H1 (cell line): ENCODE results near the gene BTBD9. TPM values are rescaled to one million over a fixed set of nuclear protein-coding genes. Genes with fewer than 3 reads are reported as not detected.

ENCODE experiments used
- CTCF ChIA-PET: fragments of 300-600 bp; sonication (Branson Sonifier 250); formaldehyde crosslinking; loops from one replicate; lab custom pipeline; 2021; ENCODE audit not compliant: partially characterized antibody; lab: Charles Lee
- POLR2A ChIA-PET: fragments of 300-600 bp; sonication (Branson Sonifier 250); formaldehyde crosslinking; loops from one replicate; lab custom pipeline; 2021; ENCODE audit warnings: inconsistent platforms; ENCODE audit not compliant: partially characterized antibody; lab: Charles Lee
- DNase-seq, 2 experiments: peaks; one replicate each; pipeline versions ENCODE4 v3.0.0 to v3.0.0-alpha.2; 2010 to 2022; ENCODE audit warnings: low spot score in 2 of 2, low read depth in 1 of 2, mixed read lengths in 1 of 2
- FAIRE-seq: peaks from 2 replicates; lab custom pipeline; 2011; peaks lifted over from hg19 to GRCh38; lab: Jason Lieb, UNC
- H2AFZ ChIP-seq: 2 replicates; pipeline ENCODE4 v1.8.1; 2012; ENCODE audit warnings: low read length, inconsistent platforms
- H2AK5ac ChIP-seq: 2 replicates; pipeline ENCODE4 v1.6.1; 2013; ENCODE audit warnings: low read depth, low read length
- H2BK120ac ChIP-seq: replicated peaks from 2 replicates; pipeline ENCODE3; 2013; ENCODE audit warnings: low read depth, low read length, inconsistent platforms
- H2BK12ac ChIP-seq: 2 replicates; pipeline ENCODE4 v1.6.1; 2013; ENCODE audit warnings: low read depth, low read length
- H2BK15ac ChIP-seq: 2 replicates; pipeline ENCODE4 v1.6.1; 2013; ENCODE audit warnings: low read length
- H2BK20ac ChIP-seq: 2 replicates; pipeline ENCODE4 v1.6.1; 2013; ENCODE audit warnings: low read length
- H2BK5ac ChIP-seq: 2 replicates; pipeline ENCODE4 v1.6.1; 2013; ENCODE audit warnings: low read depth, low read length
- H3K14ac ChIP-seq: 2 replicates; pipeline ENCODE4 v1.6.1; 2013; ENCODE audit warnings: inconsistent platforms; ENCODE audit not compliant: insufficient read length
- H3K18ac ChIP-seq: 2 replicates; pipeline ENCODE4 v1.6.1; 2013; ENCODE audit warnings: low read length; ENCODE audit errors: extremely low read depth
- H3K23ac ChIP-seq: 2 replicates; pipeline ENCODE4 v1.6.1; 2013; ENCODE audit warnings: inconsistent platforms; ENCODE audit not compliant: insufficient read length
- H3K23me2 ChIP-seq: 2 replicates; pipeline ENCODE4 v1.6.1; 2013; ENCODE audit warnings: low read depth, low read length
- H3K27ac ChIP-seq: 2 replicates; pipeline ENCODE4 v1.6.1; 2011; ENCODE audit warnings: low read depth, low read length, inconsistent platforms
- H3K27me3 ChIP-seq, 4 experiments: replicated peaks in 1 of 4; 1 replicate in 1 of 4; 2 replicates in 3 of 4; pipeline versions ENCODE4 v1.6.1 to v1.8.1; 2011 to 2013; ENCODE audit warnings: low read length in 3 of 4, mild to moderate bottlenecking in 3 of 4, inconsistent platforms in 2 of 4, mixed read lengths in 2 of 4, moderate library complexity in 1 of 4; ENCODE audit not compliant: control insufficient read depth in 3 of 4, insufficient read depth in 3 of 4; ENCODE audit errors: extremely low read depth in 1 of 4
- H3K36me3 ChIP-seq, 4 experiments: 2 replicates each; pipeline versions ENCODE4 v1.6.1 to v1.8.1; 2011 to 2013; ENCODE audit warnings: mild to moderate bottlenecking in 4 of 4, low read length in 3 of 4, moderate library complexity in 2 of 4, control low read depth in 1 of 4, inconsistent platforms in 1 of 4; ENCODE audit not compliant: insufficient read depth in 4 of 4, control insufficient read depth in 2 of 4
- H3K4ac ChIP-seq: replicated peaks from 2 replicates; pipeline ENCODE3; 2013; ENCODE audit warnings: low read length, low read depth, mixed read lengths, inconsistent platforms; ENCODE audit not compliant: insufficient read length
- H3K4me1 ChIP-seq, 4 experiments: replicated peaks in 1 of 4; 1 replicate in 1 of 4; 2 replicates in 3 of 4; pipeline versions ENCODE4 v1.6.1 to v1.8.1; 2011 to 2013; ENCODE audit warnings: low read length in 3 of 4, inconsistent platforms in 2 of 4, mixed read lengths in 1 of 4; ENCODE audit not compliant: insufficient read depth in 4 of 4, control insufficient read depth in 3 of 4
- H3K4me2 ChIP-seq, 2 experiments: 2 replicates each; pipeline versions ENCODE4 v1.6.1 to v1.8.1; 2011 to 2013; ENCODE audit warnings: low read depth in 2 of 2, low read length in 2 of 2, control low read depth in 1 of 2, inconsistent platforms in 1 of 2, mild to moderate bottlenecking in 1 of 2; ENCODE audit not compliant: insufficient read depth in 1 of 2
- H3K4me3 ChIP-seq, 4 experiments: fragments of 200-600, 300-600 bp in 1 of 4; sonication (generic), shearing (Covaris generic), sonication (Bioruptor Twin) in 1 of 4; 2 replicates each; pipeline versions ENCODE4 v1.5.1 to v1.8.1; 2011 to 2016; ENCODE audit warnings: low read length in 4 of 4, low read depth in 3 of 4, control low read depth in 2 of 4, inconsistent platforms in 2 of 4, mild to moderate bottlenecking in 2 of 4, mixed read lengths in 1 of 4, moderate library complexity in 1 of 4; ENCODE audit not compliant: insufficient read depth in 2 of 4; ENCODE audit errors: extremely low read depth in 1 of 4
- H3K56ac ChIP-seq: replicated peaks from 2 replicates; pipeline ENCODE3; 2013; ENCODE audit warnings: low read depth, mild to moderate bottlenecking, mixed read lengths, low read length, inconsistent platforms; ENCODE audit not compliant: insufficient read length
- H3K79me1 ChIP-seq: 2 replicates; pipeline ENCODE4 v1.6.1; 2013; ENCODE audit warnings: low read depth, low read length, control low read depth
- H3K79me2 ChIP-seq, 2 experiments: 2 replicates each; pipeline versions ENCODE4 v1.6.1 to v1.8.1; 2012 to 2013; ENCODE audit warnings: low read length in 2 of 2, mild to moderate bottlenecking in 2 of 2, inconsistent platforms in 1 of 2; ENCODE audit not compliant: insufficient read depth in 2 of 2, control insufficient read depth in 1 of 2
- H3K9ac ChIP-seq, 4 experiments: replicated peaks in 1 of 4; 1 replicate in 1 of 4; 2 replicates in 3 of 4; pipeline versions ENCODE4 v1.6.1 to v1.8.1; 2011 to 2013; ENCODE audit warnings: low read depth in 3 of 4, low read length in 3 of 4, control low read depth in 2 of 4, mild to moderate bottlenecking in 2 of 4, moderate library complexity in 2 of 4, inconsistent platforms in 1 of 4; ENCODE audit errors: extremely low read depth in 1 of 4
- H3K9me3 ChIP-seq, 2 experiments: 2 replicates each; pipeline versions ENCODE4 v1.6.1 to v1.8.1; 2012 to 2013; ENCODE audit warnings: mild to moderate bottlenecking in 2 of 2, moderate library complexity in 2 of 2, control low read depth in 1 of 2, inconsistent platforms in 1 of 2, low read depth in 1 of 2, low read length in 1 of 2, mixed read lengths in 1 of 2; ENCODE audit not compliant: insufficient read depth in 2 of 2
- H4K20me1 ChIP-seq, 2 experiments: replicated peaks in 1 of 2; 2 replicates each; pipeline versions ENCODE3 to v1.8.1; 2011 to 2013; ENCODE audit warnings: inconsistent platforms in 2 of 2, low read length in 2 of 2, mild to moderate bottlenecking in 1 of 2; ENCODE audit not compliant: insufficient read depth in 2 of 2, control insufficient read depth in 1 of 2
- H4K5ac ChIP-seq: 2 replicates; pipeline ENCODE4 v1.6.1; 2013; ENCODE audit warnings: low read length, low read depth, mixed read lengths, inconsistent platforms; ENCODE audit not compliant: insufficient read length
- H4K8ac ChIP-seq: 2 replicates; pipeline ENCODE4 v1.8.0; 2013; ENCODE audit warnings: mild to moderate bottlenecking, moderate library complexity, low read length, inconsistent platforms; ENCODE audit not compliant: insufficient read depth; ENCODE audit errors: extremely low read depth
- H4K91ac ChIP-seq: replicated peaks from 2 replicates; pipeline ENCODE3; 2013; ENCODE audit warnings: low read length, mixed read lengths, inconsistent platforms; ENCODE audit not compliant: insufficient read length
- CBX8 ChIP-seq: fragments of 300-800, 300-1000 bp; sonication (generic); IDR thresholded peaks from 2 replicates; pipeline ENCODE4 v1.7.1; 2016; ENCODE audit warnings: low read depth, low read length, borderline replicate concordance
- CEBPB ChIP-seq: IDR thresholded peaks from 2 replicates; pipeline ENCODE4 v1.6.1; 2012; ENCODE audit warnings: low read depth, low read length
- CHD2 ChIP-seq: IDR thresholded peaks from 2 replicates; pipeline ENCODE4 v1.6.1; 2012; ENCODE audit warnings: low read length, improper control_type of control experiment
- EZH2 ChIP-seq: fragments of 200-600 bp; sonication (generic); IDR thresholded peaks from 2 replicates; pipeline ENCODE4 v1.7.1; 2012; ENCODE audit warnings: low read depth, mild to moderate bottlenecking, moderate library complexity, low read length, inconsistent platforms; ENCODE audit not compliant: severe bottlenecking
- RAD21 ChIP-seq, 2 experiments: IDR thresholded peaks in 1 of 2; conservative IDR thresholded peaks in 1 of 2; 2 replicates each; pipeline ENCODE4 v1.6.1; 2011; ENCODE audit warnings: low read depth in 2 of 2, low read length in 2 of 2, improper control_type of control experiment in 1 of 2, inconsistent platforms in 1 of 2, mild to moderate bottlenecking in 1 of 2, moderate library complexity in 1 of 2
- RXRA ChIP-seq: IDR thresholded peaks from 2 replicates; pipeline ENCODE4 v1.6.1; 2011; ENCODE audit warnings: low read depth, mild to moderate bottlenecking, low read length, moderate library complexity; ENCODE audit not compliant: insufficient read depth
- SP1 ChIP-seq: IDR thresholded peaks from 2 replicates; pipeline ENCODE4 v1.6.1; 2011; ENCODE audit warnings: low read depth, low read length
- ZNF274 ChIP-seq: IDR thresholded peaks from 2 replicates; pipeline ENCODE4 v1.7.0; 2012; ENCODE audit warnings: low read length, borderline replicate concordance; ENCODE audit errors: extremely low read depth
- WGBS, 2 experiments: shearing (Covaris generic) in 1 of 2; methylation state at CpG; one replicate each; pipeline versions ENCODE4 v1.1.6 to v1.1.7; 2013 to 2015; ENCODE audit warnings: low lambda C conversion rate in 2 of 2, mixed read lengths in 2 of 2, inconsistent platforms in 1 of 2, low coverage in 1 of 2, missing lambda C conversion rate in 1 of 2; ENCODE audit not compliant: insufficient replicate concordance in 2 of 2, insufficient coverage in 1 of 2, insufficient read length in 1 of 2; ENCODE audit errors: extremely low coverage in 1 of 2, missing lambda C conversion rate in 1 of 2; 5-methylcytosine and 5-hydroxymethylcytosine counted together
- polyA plus RNA-seq, 7 experiments: library from polyadenylated mRNA; depleted of rRNA in 3 of 7; stranded (reverse) in 5 of 7; unstranded in 2 of 7; fragments of >200 nt in 5 of 7; fragments of 200-250 nt in 2 of 7; gene quantifications; 1 replicate in 5 of 7; 2 replicates in 1 of 7; 4 replicates in 1 of 7; pipeline versions ENCODE4 v1.2.1 to v1.2.3, GENCODE V29; 2011 to 2013; ENCODE audit warnings: missing spikeins in 2 of 7, mixed read lengths in 2 of 7
- total RNA-seq: library from RNA; stranded (reverse); fragmentation: NEBNext Ultra II Directional; extraction: Animal tissue kit (Norgen Biotek cat#: 25700); gene quantifications from 2 replicates; pipeline ENCODE4 v1.2.1, GENCODE V29; 2021

The BTBD9 gene
- total and polyA plus RNA-seq, 2 of the 8 experiments (the other 6 are each of a cell fraction or from before 2014, with no cell fraction given) = 0.92 to 4.1 TPM

GRCh38 chr6:38498805-38499445 lies 140.8 kb downstream of the BTBD9 start:
- H2BK15ac ChIP-seq = no peak overlapping the region
- H3K14ac ChIP-seq = no peak overlapping the region
- FAIRE-seq (no peak), DNase-seq (no peak)
- no peak overlapping the region for H3K4ac ChIP-seq
- no peak overlapping the region for H3K9ac ChIP-seq
- no peaks in the 10 kb centered on the region for H3K79me2 ChIP-seq
- no peak overlapping the region for H4K8ac ChIP-seq
- H2AK5ac ChIP-seq = no peak overlapping the region
- no peaks in the 10 kb centered on the region for H3K79me1 ChIP-seq
- no peak overlapping the region for H3K4me2 ChIP-seq
- no peaks in the 10 kb centered on the region; the same call in 1 of the 2 replicates for H3K23me2 ChIP-seq
- no peak overlapping the region for H3K18ac ChIP-seq
- H3K36me3 ChIP-seq = no peaks in the 10 kb centered on the region
- no peaks in the 10 kb centered on the region for H3K9me3 ChIP-seq
- no peaks in the 10 kb centered on the region for H4K20me1 ChIP-seq
- CTCF ChIA-PET = interaction anchor here (1.1 to 3.3 kb wide), 4 partner anchors 12 to 172 kb away, joined by 3 to 13 read pairs (median 4); no protein-coding TSS in a partner anchor
- TF ChIP-seq CHD2 = no peak
- no peak for TF ChIP-seq EZH2
- TF ChIP-seq SP1 = no peak
- TF ChIP-seq RXRA = no peak
- TF ChIP-seq CEBPB = no peak
- no peak for TF ChIP-seq RAD21 (IDR thresholded peaks at IDR 0.05 in 1 of 2, conservative IDR thresholded peaks at IDR 0.05 in 1 of 2; ENCODE audit: low read depth in 2 of 2, low read length in 2 of 2)
- TF ChIP-seq ZNF274 = no peak
- TF ChIP-seq CBX8 = no peak
- TF ChIP-seq, all 59 proteins: peak for 0
- Histone ChIP-seq H2AFZ (no peak overlapping the region), H2BK12ac (no peak overlapping the region), H3K27ac (no peak overlapping the region), H3K4me3 (no peak overlapping the region), H2BK5ac (no peak overlapping the region), H2BK120ac (no peak overlapping the region), H4K5ac (no peak overlapping the region), H3K56ac (no peak overlapping the region), H2BK20ac (no peak overlapping the region), H3K23ac (no peak overlapping the region), H4K91ac (no peak overlapping the region), H3K27me3 (no peaks in the 10 kb centered on the region), H3K4me1 (peaks cover 0 to 4% (median 0%) of the 10 kb centered on the region in 4 experiments; a peak in 2 of 7 replicates)
- WGBS, 2 experiments = 69% methylated on average over 5 of the region's 5 CpGs; no CpG with 5 or more reads in 1 of the 2 experiments
- POLR2A ChIA-PET = no interaction called here
